IPS DF 4.7 (cell line): ENCODE results near the gene TMC7.

Source experiments
- DNase-seq: peaks from one replicate; pipeline ENCODE4 v3.0.0-alpha.2; 2013; ENCODE audit warnings: low spot score; ENCODE audit errors: extremely low read depth

Gene TMC7

DNA sequence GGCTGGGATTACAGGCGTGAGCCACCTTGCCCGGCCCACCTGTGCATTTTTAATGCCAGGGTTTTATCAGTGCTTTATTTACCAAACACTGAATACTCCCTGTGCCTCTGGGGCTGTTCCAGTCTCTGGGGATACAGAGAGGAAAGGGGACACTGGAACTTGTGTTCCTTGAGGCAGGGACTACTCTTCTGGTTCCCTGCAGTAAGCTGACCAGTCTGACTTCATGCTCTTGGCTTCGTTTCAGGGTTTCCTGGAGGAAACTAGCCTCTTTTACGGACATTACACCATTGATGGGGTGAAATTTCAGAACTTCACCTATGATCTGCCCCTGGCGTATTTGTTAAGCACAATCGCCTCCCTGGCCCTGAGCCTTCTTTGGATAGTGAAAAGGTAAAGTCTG, 46.2 kb downstream of the TMC7 start:
- DNase-seq, result no peak

DNA sequence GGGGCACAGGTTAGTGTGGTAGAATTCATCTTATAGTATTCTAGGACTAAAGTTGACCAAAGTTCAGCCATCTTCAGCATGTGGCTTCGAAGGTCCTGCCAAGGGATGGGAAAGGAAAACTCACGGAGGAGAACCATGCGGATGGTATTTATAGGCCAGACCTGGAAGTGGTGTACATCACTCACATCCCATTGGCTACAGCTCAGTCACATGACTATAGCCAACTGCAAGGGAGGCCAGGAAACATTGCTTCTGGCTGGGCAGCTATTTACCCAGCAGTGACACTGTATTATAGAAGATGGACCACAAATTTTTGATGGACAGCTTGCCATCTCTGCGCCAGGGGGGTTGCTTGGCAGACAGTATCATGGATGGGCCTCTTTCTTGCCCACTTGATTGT, 48.0 kb downstream of the TMC7 start:
- no peak for DNase-seq

DNA sequence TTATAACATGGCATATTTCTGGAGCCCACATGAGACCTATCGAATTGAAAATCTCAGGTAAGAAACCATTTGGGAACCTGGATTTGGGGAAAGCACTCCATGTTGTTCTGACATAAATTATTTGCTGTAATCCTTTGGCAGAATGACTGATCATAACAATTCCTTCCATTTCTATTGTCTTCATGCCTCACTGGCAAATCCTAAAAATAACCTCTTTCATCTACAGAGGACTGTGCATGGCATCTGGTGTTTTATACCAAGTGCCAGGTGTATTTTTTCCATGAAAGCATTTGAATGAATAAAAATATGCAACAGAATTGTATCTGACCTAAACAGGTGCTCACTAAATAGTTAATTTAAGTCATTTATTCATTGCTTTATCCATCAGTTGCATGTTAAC, 50.0 kb downstream of the TMC7 start:
- DNase-seq, result no peak

DNA sequence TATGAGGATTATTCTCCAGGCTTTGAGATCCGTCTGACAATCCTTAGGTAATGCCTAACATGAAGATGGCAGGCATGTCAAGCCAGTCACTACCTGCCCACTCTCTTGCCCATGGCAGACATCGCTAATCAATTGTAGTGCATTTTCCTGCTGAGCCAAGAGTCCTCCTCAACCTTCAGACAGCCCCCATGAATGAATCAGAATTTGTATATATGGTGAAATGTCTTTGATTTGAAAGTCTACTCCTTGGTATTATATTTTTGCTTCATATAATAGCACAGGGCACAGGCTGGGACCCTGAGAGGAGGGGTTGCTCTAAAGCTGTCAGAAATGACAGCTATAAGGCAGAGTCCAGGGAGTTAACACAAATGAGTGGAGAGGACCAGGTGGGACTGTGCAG, 56.7 kb downstream of the TMC7 start:
- no peak for DNase-seq

DNA sequence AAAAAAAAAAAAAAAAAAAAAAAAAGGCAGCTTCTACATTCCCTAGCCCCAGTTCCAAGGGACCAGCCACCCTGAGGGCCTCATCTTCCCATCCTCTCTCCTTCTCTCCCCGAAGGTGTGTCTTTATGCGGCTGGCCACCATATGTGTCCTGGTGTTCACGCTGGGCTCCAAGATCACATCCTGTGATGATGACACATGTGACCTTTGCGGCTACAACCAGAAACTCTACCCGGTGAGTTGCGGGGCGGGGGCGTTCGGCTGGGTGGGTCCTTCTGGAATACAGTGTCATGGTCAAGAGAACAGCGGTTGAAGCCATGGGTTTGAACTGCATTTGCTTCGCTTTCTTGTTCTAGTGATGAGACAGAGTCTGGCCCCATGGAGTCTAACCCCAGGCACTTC, 61.0 kb downstream of the TMC7 start:
- no peak for DNase-seq

DNA sequence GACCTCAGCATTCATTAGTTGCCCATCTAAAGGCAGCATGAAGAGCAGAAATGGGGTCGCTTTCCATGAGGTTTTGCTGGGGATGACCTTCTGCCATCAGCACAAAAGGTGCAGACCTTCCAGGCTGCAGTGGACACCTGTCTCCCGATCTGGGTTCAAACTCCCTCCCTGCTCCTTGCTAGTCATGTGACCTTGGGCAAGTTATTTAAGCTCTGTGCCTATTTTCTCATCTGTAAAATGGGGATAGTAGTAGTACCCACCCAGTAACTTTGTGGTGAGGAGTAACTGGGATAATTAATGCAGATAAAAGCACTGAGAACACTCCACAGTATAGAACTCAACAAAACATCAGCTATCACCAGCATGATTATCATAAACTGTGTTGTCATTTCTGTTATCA, 62.3 kb downstream of the TMC7 start:
- DNase-seq, result no peak

DNA sequence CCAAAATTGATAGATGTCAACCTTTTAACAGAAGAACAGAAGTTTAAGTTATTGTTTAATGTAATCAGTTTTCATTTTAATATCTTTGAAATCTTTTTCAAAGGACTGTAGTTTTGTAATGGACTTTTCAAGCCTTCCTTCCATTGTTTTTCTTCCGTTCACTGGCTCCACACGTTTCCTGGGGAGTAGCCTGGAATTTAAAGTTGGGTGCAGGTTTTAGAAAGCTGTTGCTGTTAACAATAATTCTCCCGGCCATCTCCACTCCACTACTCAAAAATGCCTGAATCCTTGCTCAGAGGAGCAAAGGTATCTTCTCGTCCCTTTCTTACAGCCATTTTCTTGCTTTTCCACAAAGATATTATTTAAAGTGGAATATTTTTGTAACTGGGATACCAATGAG, 79.0 kb downstream of the TMC7 start:
- DNase-seq, result no peak

DNA sequence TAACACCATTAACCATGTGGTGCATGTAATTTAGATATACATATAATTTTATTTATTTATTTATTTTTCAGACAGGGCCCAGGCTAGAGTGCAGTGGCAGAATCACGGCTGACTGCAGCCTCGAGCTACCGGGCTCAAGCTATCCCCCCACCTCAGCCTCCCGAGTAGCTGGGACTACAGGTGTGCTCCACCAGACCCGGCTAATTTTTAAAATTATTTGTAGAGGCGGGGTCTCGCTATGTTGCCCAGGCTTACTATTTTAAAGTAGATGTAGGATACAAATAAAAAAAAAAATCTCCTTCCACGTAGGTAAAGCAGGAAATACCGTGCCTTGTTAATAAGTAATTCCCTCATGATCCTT, 83.2 kb downstream of the TMC7 start:
- DNase-seq, result no peak

DNA sequence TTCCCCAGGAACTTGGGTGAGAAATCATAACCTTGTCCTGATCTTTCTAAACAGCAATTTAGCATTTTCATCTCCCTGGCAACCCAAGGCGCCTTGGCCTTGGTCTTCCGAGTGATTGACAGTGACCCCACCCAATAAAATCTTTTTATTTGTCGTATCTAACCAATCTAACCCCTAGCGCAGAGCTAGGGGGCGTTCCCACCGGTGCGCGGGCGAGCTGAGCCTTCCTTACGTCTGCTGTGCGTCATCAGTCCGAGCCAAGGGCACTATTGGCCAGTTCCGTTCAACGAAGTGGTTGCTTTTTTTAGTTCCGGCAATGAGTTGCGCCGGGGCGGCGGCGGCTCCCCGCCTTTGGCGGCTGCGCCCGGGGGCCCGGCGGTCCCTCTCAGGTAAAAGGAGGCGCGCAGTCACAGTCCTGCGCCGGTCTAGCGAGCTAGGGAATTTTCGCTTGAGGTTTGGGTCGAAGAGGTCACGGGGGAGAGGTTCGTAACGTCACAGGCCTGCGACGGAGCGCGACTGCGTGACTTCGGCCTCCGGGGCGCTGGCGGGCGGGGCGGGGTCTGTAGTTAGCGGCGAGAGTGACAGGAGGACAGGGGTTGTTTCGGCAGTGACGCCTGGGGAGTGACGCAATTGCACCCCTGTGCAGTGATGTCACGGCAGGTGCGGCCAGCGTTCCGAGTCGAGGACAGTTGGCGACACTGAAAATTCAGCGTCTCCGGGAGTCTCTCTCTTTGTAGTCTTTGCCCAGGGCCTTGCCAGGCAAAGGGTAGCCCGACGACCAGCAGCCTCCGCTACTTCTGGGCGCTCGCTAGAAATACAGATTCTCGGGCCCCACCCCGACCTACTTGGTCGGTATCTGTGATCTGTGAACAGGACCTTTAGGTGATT, 83.9 kb downstream of the TMC7 start, which contains the start of gene COQ7:
Gene COQ7 (plus strand): TSS at position 266 of the 888 bp plus-strand sequence. CDS start 51 bp downstream, at position 317.
- peak; percentile 97 for DNase-seq

DNA sequence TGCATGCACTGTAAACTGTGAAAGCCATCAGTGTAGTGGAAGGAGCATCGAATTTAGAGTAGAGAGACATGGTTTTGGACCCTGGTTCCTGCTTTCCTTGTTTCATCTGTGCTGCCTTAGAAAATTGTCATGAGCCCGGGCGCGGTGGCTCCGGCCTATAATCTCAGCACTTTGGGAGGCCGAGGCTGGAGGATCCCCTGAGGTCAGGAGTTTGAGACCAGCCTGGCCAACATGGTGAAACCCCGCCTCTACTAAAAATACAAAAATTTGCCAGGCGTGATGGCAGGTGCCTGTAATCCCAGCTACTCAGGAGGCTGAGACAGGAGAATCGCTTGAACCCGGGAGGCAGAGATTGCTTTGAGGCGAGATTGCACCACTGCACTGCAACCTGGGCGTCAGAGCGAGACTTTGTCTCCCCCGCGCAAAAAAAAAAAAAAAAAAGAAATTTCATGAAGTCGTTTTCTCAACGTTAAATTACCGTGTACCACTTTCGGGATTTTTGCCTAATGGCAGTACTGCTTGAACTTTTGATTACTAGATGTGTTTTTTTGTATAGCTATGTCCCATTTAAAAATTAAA, 84.6 kb downstream of the TMC7 start:
- DNase-seq, result no peak

DNA sequence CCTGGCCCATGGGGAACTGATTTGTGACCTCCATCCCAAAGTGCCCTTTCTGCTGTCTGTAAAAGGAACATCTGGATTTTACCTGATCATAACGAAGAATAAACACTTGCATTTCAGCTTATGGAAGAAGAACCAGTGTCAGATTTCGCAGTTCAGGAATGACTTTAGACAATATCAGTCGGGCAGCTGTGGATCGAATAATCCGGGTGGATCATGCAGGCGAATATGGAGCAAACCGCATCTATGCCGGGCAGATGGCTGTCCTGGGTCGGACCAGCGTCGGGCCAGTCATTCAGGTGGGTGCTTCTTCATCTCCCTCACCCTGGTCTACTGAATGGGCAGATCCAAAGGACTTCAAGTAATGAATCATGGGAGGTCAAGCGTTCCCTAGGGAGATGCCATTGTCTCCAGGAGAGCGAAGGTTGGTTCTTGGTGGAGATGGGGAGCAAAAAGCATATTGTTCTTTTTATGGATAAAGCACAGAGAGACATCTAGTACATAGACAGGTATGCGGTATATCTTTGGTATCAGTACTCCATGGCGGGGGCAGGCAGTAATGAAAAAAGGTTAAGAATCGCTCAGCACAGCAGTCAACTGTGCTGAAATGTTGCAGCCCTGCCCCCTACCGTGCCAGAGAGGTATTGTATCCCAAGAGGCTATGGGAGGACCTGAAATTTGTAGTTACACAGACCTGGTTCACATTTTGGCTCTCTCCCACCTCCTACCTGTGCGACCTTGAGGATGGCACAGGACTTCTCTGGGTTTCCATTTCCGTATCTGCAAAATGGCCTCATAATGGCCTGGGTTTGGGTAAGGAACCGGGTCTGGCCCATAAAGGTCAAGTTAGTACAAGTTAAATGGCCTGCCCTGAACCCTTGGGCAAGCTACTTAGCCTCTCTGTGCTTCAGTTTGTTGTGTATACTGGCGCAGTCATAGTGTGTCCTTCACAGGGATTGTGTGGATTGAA, 88.4 kb downstream of the TMC7 start:
- DNase-seq, result no peak

DNA sequence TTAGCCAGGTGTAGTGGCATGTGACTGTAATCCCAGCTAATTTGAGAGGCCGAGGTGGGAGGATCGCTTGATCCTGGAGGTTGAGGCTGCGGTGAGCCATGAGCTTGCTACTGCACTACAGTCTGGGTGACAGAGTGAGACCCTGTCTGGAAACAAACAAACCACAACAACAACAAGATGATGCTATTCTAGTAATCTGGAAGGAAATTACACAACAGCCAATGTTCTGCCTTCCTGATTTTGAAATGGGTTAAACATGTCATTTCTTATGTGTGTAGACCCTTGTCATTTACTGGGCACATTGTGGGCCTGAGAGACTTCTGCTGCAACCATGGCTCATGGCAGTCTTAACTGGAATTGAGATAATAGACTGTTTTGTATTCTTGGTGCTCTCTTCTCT, 89.6 kb downstream of the TMC7 start:
- no peak for DNase-seq

DNA sequence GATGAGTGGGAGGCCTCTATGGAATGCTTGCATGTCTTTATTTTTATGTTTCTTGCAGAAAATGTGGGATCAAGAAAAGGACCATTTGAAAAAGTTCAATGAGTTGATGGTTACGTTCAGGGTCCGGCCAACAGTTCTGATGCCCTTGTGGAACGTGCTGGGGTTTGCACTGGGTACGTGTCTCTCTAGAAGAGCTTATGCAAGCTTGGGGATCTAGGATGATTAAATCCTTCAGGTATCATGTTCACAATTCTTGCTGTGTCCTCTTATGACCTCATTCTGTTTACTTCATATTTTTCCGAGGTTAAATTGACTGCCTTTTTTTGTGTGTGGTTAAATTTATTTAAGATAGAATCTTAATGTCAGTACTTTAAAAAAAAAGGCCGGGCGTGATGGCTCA, 90.1 kb downstream of the TMC7 start:
- DNase-seq, result no peak

DNA sequence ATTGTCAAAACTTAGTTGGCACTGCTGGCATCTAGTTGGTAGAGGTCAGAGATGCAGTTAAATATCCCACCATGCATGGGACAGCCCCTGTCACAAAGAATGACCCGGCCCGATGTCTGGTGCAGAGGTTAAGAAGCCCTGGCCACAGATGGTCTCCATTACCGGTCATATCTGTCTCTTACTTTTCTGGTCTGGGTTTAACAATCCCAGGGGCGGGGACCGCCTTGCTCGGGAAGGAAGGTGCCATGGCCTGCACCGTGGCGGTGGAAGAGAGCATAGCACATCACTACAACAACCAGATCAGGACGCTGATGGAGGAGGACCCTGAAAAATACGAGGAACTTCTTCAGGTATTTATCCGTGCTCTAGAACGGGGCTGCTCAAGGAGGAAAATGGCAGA, 91.8 kb downstream of the TMC7 start:
- DNase-seq, result no peak

DNA sequence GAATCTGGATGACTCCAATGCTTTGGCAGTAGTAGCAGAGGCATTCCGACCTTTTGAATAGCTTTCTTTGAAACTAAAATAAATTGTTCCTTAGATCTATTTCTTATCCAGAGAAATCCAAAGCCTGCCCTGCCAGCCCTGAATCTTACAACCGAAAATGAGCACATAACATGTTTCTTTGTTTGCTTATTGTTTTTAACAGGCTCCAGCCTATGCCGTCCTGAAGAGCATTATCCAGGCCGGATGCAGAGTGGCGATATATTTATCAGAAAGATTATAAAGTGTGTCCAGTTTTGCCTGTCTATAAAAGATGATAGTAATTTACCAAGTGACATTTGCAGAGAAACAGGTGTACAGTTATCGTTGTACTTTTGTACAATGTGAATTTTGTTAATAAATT, 94.1 kb downstream of the TMC7 start:
- DNase-seq, result no peak

DNA sequence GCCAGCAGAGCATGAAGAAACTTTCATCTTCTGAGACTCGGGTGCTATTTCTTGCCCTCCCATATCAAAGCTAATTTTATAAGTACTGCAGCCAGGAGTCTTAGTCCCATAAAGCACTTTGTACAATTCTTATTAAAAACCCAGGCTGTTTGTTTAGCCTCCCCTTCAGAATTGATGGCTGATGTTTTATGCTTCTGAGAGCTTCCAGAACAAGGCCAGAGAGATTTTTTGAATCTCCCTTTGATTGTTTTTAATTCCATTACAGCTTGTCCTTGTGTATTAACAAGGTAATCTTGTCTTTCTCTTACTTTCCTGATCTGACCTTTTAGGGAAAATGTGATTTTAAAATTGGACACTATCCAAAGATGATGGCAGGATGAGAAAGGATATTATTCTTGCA, 99.9 kb downstream of the TMC7 start:
- no peak for DNase-seq

DNA sequence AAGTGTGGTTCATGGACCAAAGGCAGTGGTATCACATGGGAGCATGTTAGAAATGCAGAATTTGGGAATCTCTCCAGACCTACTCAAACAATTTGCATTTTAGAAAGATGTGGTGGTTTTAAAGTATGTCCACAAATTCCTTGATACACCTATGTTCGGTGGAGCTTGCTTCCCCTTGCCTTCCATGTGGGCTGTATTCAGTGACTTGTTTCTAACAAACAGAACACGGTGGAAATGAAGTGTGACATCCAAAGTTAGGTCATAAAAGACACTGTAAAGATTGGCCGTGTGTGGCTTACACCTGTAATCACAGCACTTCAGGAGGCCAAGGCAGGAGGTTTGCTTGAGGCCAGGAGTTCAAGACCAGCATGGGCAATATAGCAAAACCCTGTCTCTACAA, 100.4 kb downstream of the TMC7 start:
- no peak for DNase-seq

DNA sequence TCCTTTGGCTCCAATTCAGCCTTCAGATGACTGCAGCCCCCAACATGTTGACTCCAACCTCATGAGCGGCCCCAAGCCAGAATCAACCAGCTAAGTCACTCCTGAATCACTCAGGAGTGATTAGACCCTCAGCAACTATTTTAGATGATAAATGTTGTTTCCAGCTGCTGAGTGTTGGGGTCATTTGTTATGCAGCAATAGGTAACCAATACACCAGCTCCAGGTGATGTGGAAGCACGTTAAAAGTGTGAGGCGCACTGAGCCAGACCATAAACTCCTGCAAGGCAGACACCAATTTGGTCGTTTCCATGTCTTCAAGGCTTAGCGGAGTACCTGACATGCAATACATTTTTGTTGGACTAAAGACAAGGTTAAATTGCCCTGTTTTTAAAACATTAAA, 101.1 kb downstream of the TMC7 start:
- DNase-seq, result no peak

DNA sequence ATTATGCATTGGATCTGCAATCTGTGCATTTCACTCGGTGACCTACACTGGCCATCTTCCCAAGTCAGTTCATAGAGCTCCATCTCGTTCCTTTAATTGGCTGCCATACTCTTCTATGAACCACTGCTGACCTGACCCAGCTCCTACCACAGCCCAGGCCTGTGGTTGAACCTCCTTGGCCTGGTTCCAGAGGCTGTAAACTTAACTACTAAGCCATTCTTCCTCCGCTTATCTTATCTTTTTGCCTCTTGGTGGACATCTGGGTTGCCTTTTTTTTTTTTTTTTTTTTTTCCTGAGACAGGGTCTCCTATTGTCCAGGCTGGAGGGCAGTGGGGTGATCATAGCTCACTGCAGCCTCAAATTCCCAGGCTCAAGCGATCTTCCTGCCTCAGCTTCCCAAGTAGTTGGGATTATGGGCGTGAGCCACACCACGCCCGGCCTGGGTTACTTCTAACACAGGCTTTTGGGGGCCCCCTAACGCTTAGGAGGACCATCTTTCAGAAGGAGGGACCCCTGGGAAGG, 102.0 kb downstream of the TMC7 start:
- DNase-seq, result no peak

DNA sequence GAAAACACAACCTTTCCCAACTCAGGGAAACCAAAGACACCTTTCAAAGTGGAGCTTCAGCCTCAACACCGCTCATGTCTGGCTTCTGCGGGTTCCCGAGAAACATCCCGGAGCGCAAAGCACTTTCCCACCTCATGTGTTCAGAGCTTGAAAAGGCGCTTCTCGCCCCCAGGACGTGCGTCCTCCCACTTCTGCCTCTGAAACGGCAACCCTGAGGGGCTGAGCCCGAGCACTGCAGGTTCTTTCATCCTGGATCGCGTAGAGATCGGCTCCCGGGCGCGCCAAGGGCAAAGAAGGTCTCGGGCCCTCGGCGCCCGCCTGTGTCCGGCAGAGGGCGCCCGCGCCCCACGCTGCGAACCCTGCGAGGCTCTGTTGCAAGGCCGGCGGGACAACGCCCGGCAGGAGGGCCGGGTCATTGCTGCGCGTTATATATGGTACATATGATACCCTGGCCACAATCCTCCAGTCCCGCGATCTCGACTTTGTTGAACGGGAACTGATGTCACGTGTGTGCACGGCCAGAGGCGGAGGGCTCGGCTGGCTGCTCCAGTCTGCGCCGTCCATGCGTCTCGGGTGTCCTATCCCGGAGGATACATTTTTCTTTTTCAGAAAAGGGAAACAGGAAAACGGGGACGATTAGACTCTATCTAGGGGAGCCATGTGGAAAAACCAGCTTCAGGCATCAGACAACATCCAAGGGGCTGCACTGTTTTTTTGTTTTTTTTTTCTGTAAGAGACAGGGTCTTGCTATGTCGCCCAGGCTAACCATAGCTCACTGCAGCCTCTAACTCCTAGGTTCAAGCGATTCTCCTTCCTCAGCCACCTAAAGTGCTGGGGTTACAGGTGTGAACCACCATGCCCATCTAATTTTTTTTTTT, 102.8 kb downstream of the TMC7 start:
- DNase-seq, result no peak
